GM10266 (cell line): ENCODE data around the gene TEX19.

ENCODE experiments used
- DNase-seq: peaks from one replicate; pipeline ENCODE4 v3.0.0; 2012; ENCODE audit errors: extremely low spot score
- TF ChIP-seq, protein P1 (sequence below): IDR thresholded peaks from 2 replicates; pipeline ENCODE4 v1.5.1; 2012; ENCODE audit warnings: mild to moderate bottlenecking, low read depth; ENCODE audit not compliant: control insufficient read depth, insufficient read depth; ENCODE audit errors: missing control alignments

Gene TEX19

GRCh38 chr17:82386881-82387704 lies 28.0 kb downstream of the TEX19 start:
- TF ChIP-seq, protein P1, sequence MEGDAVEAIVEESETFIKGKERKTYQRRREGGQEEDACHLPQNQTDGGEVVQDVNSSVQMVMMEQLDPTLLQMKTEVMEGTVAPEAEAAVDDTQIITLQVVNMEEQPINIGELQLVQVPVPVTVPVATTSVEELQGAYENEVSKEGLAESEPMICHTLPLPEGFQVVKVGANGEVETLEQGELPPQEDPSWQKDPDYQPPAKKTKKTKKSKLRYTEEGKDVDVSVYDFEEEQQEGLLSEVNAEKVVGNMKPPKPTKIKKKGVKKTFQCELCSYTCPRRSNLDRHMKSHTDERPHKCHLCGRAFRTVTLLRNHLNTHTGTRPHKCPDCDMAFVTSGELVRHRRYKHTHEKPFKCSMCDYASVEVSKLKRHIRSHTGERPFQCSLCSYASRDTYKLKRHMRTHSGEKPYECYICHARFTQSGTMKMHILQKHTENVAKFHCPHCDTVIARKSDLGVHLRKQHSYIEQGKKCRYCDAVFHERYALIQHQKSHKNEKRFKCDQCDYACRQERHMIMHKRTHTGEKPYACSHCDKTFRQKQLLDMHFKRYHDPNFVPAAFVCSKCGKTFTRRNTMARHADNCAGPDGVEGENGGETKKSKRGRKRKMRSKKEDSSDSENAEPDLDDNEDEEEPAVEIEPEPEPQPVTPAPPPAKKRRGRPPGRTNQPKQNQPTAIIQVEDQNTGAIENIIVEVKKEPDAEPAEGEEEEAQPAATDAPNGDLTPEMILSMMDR, result no peak
- DNase-seq, result no peak

DNA sequence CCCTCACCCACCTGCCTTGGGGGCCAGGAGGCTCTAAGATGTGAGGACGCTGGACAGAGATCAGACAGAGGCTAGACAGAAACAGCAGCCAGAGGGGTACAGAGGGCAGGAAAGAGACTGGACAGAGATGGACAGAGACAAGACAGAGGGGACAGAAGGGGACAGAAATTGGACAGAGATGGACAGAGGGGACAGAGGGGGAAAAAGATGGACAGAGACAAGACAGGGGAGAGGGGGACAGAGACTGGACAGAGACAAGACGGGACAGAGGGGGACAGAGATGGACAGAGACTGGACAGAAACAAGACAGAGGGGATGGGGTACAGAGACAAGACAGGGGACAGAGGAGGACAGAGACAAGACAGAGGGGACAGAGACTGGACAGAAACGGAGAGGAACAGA lies 28.7 kb downstream of the TEX19 start:
- DNase-seq, result no peak
- TF ChIP-seq, protein P1, result no peak

- DNase-seq, result no peak
- TF ChIP-seq, protein P1, result no peak
Observed at GRCh38 chr17:82388223-82388921, 29.3 kb downstream of the TEX19 start.

DNA sequence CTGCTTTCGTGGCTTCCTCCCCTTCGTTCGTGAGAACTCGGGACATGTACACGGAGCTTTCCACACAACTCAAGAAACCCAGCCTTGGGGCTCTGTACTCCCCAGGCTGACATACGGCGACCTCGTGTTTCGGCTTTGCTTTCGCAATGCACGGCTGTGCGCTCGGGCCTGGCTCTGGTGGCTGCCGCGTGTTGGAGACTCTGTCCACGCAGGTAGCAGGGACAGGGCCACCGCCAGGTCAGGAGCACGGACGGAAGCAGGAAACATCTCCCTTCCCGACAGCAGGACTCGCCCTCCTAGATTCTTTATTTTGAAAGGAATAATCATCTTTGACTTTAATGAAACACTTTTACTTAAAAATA lies 29.9 kb downstream of the TEX19 start:
- TF ChIP-seq, protein P1, result no peak
- no peak for DNase-seq

- TF ChIP-seq, protein P1, result no peak
- no peak for DNase-seq
Observed at GRCh38 chr17:82389379-82389778, 30.3 kb downstream of the TEX19 start.

- DNase-seq, result no peak
- TF ChIP-seq, protein P1, result no peak
Observed at GRCh38 chr17:82390015-82390859, 31.2 kb downstream of the TEX19 start.
